ENCODE results near the gene COX4I2. TPM values are rescaled to one million over a fixed set of nuclear protein-coding genes. Genes with fewer than 3 reads are reported as not detected.
"Not testable (repeated sequence)": the region's sequence is repeated elsewhere in the genome, so short reads cannot be mapped to it uniquely, and the experiment has no call there.

Gene COX4I2
- total RNA-seq, 1 experiment from 2014 or later, result 0.21 TPM

- Histone ChIP-seq H3K27me3 (ENCODE audit: control insufficient read depth, insufficient read depth, low read length) (no peaks in the 10 kb centered on the region), H3K36me3 (replicated peaks; ENCODE audit: control insufficient read depth, insufficient read depth, low read length) (no peaks in the 10 kb centered on the region), H3K4me3 (ENCODE audit: insufficient read depth, low read depth, low read length) (no peak overlapping the region)
- DNase-seq, result peak; percentile 19
Measured at GRCh38 chr20:31630187-31630790, 7.4 kb upstream of the COX4I2 start.

GRCh38 chr20:31632548-31633338 is 5.0 kb upstream of the COX4I2 start:
- DNase-seq, result peak; percentile 53
- no peaks in the 10 kb centered on the region for H3K36me3 ChIP-seq (replicated peaks; ENCODE audit: control insufficient read depth, insufficient read depth, low read length)
- no peaks in the 10 kb centered on the region for H3K27me3 ChIP-seq (ENCODE audit: control insufficient read depth, insufficient read depth, low read length)
- no peak overlapping the region for H3K4me3 ChIP-seq (ENCODE audit: insufficient read depth, low read depth, low read length)

- no peak for DNase-seq
- no peak overlapping the region for H3K4me3 ChIP-seq (ENCODE audit: insufficient read depth, low read depth, low read length)
- H3K36me3 ChIP-seq (replicated peaks; ENCODE audit: control insufficient read depth, insufficient read depth, low read length), result no peaks in the 10 kb centered on the region
- no peaks in the 10 kb centered on the region; the same call in 1 of the 2 replicates for H3K27me3 ChIP-seq (ENCODE audit: control insufficient read depth, insufficient read depth, low read length)
Measured at GRCh38 chr20:31633339-31633914, 4.3 kb upstream of the COX4I2 start.

GRCh38 chr20:31638317-31638716 is 605 bp downstream of the COX4I2 start:
- peak; percentile 58 for DNase-seq
- no peaks in the 10 kb centered on the region; the same call in 1 of the 2 replicates for H3K27me3 ChIP-seq (ENCODE audit: control insufficient read depth, insufficient read depth, low read length)
- H3K36me3 ChIP-seq (replicated peaks; ENCODE audit: control insufficient read depth, insufficient read depth, low read length), result no peaks in the 10 kb centered on the region
- no peak overlapping the region for H3K4me3 ChIP-seq (ENCODE audit: insufficient read depth, low read depth, low read length)

- no peak for DNase-seq
- Histone ChIP-seq H3K36me3 (replicated peaks; ENCODE audit: control insufficient read depth, insufficient read depth, low read length) (no peaks in the 10 kb centered on the region), H3K4me3 (ENCODE audit: insufficient read depth, low read depth, low read length) (no peak overlapping the region), H3K27me3 (ENCODE audit: control insufficient read depth, insufficient read depth, low read length) (no peaks in the 10 kb centered on the region; the same call in 1 of the 2 replicates)
Measured at GRCh38 chr20:31638816-31639215, 1.1 kb downstream of the COX4I2 start.

GRCh38 chr20:31640259-31640658 is 2.5 kb downstream of the COX4I2 start:
- H3K4me3 ChIP-seq (ENCODE audit: insufficient read depth, low read depth, low read length), result no peak overlapping the region
- no peaks in the 10 kb centered on the region; the same call in 1 of the 2 replicates for H3K27me3 ChIP-seq (ENCODE audit: control insufficient read depth, insufficient read depth, low read length)
- no peaks in the 10 kb centered on the region for H3K36me3 ChIP-seq (replicated peaks; ENCODE audit: control insufficient read depth, insufficient read depth, low read length)
- no peak for DNase-seq

- H3K4me3 ChIP-seq (ENCODE audit: insufficient read depth, low read depth, low read length), result no peak overlapping the region
Measured at GRCh38 chr20:31641391-31641790, 3.7 kb downstream of the COX4I2 start.

GRCh38 chr20:31642837-31643236 is 5.1 kb downstream of the COX4I2 start:
- Histone ChIP-seq H3K36me3 (replicated peaks; ENCODE audit: control insufficient read depth, insufficient read depth, low read length) (no peaks in the 10 kb centered on the region), H3K4me3 (ENCODE audit: insufficient read depth, low read depth, low read length) (no peak overlapping the region), H3K27me3 (ENCODE audit: control insufficient read depth, insufficient read depth, low read length) (no peaks in the 10 kb centered on the region; the same call in 1 of the 2 replicates)
- DNase-seq, result no peak

More at GRCh38 chr20:31641391-31641790, 3.7 kb downstream of the COX4I2 start:
- DNase-seq, result no peak
- Histone ChIP-seq H3K27me3 (ENCODE audit: control insufficient read depth, insufficient read depth, low read length) (no peaks in the 10 kb centered on the region; the same call in 1 of the 2 replicates), H3K36me3 (replicated peaks; ENCODE audit: control insufficient read depth, insufficient read depth, low read length) (no peaks in the 10 kb centered on the region)

GRCh38 chr20:31643522-31643921 is 5.8 kb downstream of the COX4I2 start:
- DNase-seq, result no peak
- no peaks in the 10 kb centered on the region for H3K36me3 ChIP-seq (replicated peaks; ENCODE audit: control insufficient read depth, insufficient read depth, low read length)
- H3K4me3 ChIP-seq (ENCODE audit: insufficient read depth, low read depth, low read length), result no peak overlapping the region
- no peaks in the 10 kb centered on the region for H3K27me3 ChIP-seq (ENCODE audit: control insufficient read depth, insufficient read depth, low read length)

- no peak overlapping the region for H3K4me3 ChIP-seq (ENCODE audit: insufficient read depth, low read depth, low read length)
- DNase-seq, result peak; percentile 56
- no peaks in the 10 kb centered on the region for H3K27me3 ChIP-seq (ENCODE audit: control insufficient read depth, insufficient read depth, low read length)
- H3K36me3 ChIP-seq (replicated peaks; ENCODE audit: control insufficient read depth, insufficient read depth, low read length), result no peaks in the 10 kb centered on the region
Measured at GRCh38 chr20:31644701-31645100, 7.0 kb downstream of the COX4I2 start.

GRCh38 chr20:31648104-31648503 is 10.4 kb downstream of the COX4I2 start:
- DNase-seq; H3K36me3 ChIP-seq (replicated peaks; ENCODE audit: control insufficient read depth, insufficient read depth, low read length); H3K4me3 ChIP-seq (ENCODE audit: insufficient read depth, low read depth, low read length); H3K27me3 ChIP-seq (ENCODE audit: control insufficient read depth, insufficient read depth, low read length): not testable (repeated sequence)

- Histone ChIP-seq H3K4me3 (ENCODE audit: insufficient read depth, low read depth, low read length) (no peak overlapping the region), H3K36me3 (replicated peaks; ENCODE audit: control insufficient read depth, insufficient read depth, low read length) (no peaks in the 10 kb centered on the region), H3K27me3 (ENCODE audit: control insufficient read depth, insufficient read depth, low read length) (no peaks in the 10 kb centered on the region)
- no peak for DNase-seq
Measured at GRCh38 chr20:31652917-31653396, 15.2 kb downstream of the COX4I2 start.

GRCh38 chr20:31653561-31653960 is 15.8 kb downstream of the COX4I2 start:
- Histone ChIP-seq H3K4me3 (ENCODE audit: insufficient read depth, low read depth, low read length) (no peak overlapping the region), H3K36me3 (replicated peaks; ENCODE audit: control insufficient read depth, insufficient read depth, low read length) (no peaks in the 10 kb centered on the region), H3K27me3 (ENCODE audit: control insufficient read depth, insufficient read depth, low read length) (no peaks in the 10 kb centered on the region)
- no peak for DNase-seq

GRCh38 chr20:31654534-31654933 is 16.8 kb downstream of the COX4I2 start:
- no peak overlapping the region for H3K4me3 ChIP-seq (ENCODE audit: insufficient read depth, low read depth, low read length)
- no peak for DNase-seq
- H3K27me3 ChIP-seq (ENCODE audit: control insufficient read depth, insufficient read depth, low read length), result no peaks in the 10 kb centered on the region
- H3K36me3 ChIP-seq (replicated peaks; ENCODE audit: control insufficient read depth, insufficient read depth, low read length), result no peaks in the 10 kb centered on the region

All from H7 (cell line).